Endothelial cell of umbilical vein (primary cell): Measurements from ENCODE around the gene INPP1.

Experiments used
- EZH2 ChIP-seq: IDR thresholded peaks from 2 replicates; pipeline ENCODE4 v1.6.1; 2012; ENCODE audit warnings: borderline replicate concordance, low read depth, mild to moderate bottlenecking, moderate library complexity, low read length, inconsistent platforms; ENCODE audit not compliant: severe bottlenecking
- GATA2 ChIP-seq: IDR thresholded peaks from 2 replicates; pipeline ENCODE4 v1.7.0; 2011; ENCODE audit warnings: low read depth, mild to moderate bottlenecking, moderate library complexity, mixed read lengths, low read length; ENCODE audit not compliant: insufficient read length, insufficient read depth
- MAX ChIP-seq: IDR thresholded peaks from 2 replicates; pipeline ENCODE4 v1.6.1; 2011; ENCODE audit not compliant: insufficient read depth, insufficient read length
- POLR2A ChIP-seq: IDR thresholded peaks from 2 replicates; pipeline ENCODE4 v1.6.1; 2012; ENCODE audit warnings: low read depth, mild to moderate bottlenecking, control low read depth, low read length
- POLR2AphosphoS5 ChIP-seq: IDR thresholded peaks from 2 replicates; pipeline ENCODE4 v1.6.1; 2012; ENCODE audit warnings: low read depth, mild to moderate bottlenecking, control low read depth, low read length, moderate library complexity; ENCODE audit not compliant: insufficient read depth
- TF ChIP-seq, protein P1 (sequence below), 2 donors: IDR thresholded peaks; 1 replicate in 1 of 2; 2 replicates in 1 of 2; pipeline ENCODE4 v1.5.1; 2011; ENCODE audit warnings: low read length in 2 of 2, mild to moderate bottlenecking in 2 of 2, moderate library complexity in 2 of 2, control low read depth in 1 of 2, inconsistent platforms in 1 of 2, low read depth in 1 of 2; ENCODE audit not compliant: insufficient read depth in 1 of 2; ENCODE audit errors: extremely low read depth in 1 of 2

GRCh38 chr2:190369635-190370034 is 26.2 kb downstream of the INPP1 start:
- TF ChIP-seq MAX (no peak), POLR2A (no peak), EZH2 (no peak), POLR2AphosphoS5 (no peak), GATA2 (no peak)
- TF ChIP-seq, protein P1, sequence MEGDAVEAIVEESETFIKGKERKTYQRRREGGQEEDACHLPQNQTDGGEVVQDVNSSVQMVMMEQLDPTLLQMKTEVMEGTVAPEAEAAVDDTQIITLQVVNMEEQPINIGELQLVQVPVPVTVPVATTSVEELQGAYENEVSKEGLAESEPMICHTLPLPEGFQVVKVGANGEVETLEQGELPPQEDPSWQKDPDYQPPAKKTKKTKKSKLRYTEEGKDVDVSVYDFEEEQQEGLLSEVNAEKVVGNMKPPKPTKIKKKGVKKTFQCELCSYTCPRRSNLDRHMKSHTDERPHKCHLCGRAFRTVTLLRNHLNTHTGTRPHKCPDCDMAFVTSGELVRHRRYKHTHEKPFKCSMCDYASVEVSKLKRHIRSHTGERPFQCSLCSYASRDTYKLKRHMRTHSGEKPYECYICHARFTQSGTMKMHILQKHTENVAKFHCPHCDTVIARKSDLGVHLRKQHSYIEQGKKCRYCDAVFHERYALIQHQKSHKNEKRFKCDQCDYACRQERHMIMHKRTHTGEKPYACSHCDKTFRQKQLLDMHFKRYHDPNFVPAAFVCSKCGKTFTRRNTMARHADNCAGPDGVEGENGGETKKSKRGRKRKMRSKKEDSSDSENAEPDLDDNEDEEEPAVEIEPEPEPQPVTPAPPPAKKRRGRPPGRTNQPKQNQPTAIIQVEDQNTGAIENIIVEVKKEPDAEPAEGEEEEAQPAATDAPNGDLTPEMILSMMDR (IDR thresholded peaks at IDR 0.05; ENCODE audit: extremely low read depth in 1 of 2, insufficient read depth in 1 of 2, low read depth in 1 of 2, low read length in 2 of 2), result no peak
